GOT3 (cell line): ENCODE measurements around the gene CBX8.

Experiments used
- DNase-seq: peaks from one replicate; lab custom pipeline; 2025; ENCODE audit warnings: mixed read lengths; lab: John Stamatoyannopoulos, UW

The CBX8 gene

GRCh38 chr17:79835470-79835899 lies 38.6 kb upstream of the CBX8 start:
- DNase-seq: no peak

GRCh38 chr17:79834565-79835469 lies 37.9 kb upstream of the CBX8 start:
- DNase-seq: no peak

- DNase-seq: no peak
These were observed 37.1 kb upstream of the CBX8 start for GRCh38 chr17:79833744-79834564.

GRCh38 chr17:79833110-79833450 lies 36.2 kb upstream of the CBX8 start:
- no peak for DNase-seq

GRCh38 chr17:79832218-79833109 lies 35.6 kb upstream of the CBX8 start:
- no peak for DNase-seq

- no peak for DNase-seq
These were observed 34.7 kb upstream of the CBX8 start for GRCh38 chr17:79831265-79832217.

- DNase-seq: no peak
These were observed 33.9 kb upstream of the CBX8 start for GRCh38 chr17:79830763-79831264.

GRCh38 chr17:79830303-79830702 lies 33.4 kb upstream of the CBX8 start:
- no peak for DNase-seq

GRCh38 chr17:79829457-79829856 lies 32.6 kb upstream of the CBX8 start:
- no peak for DNase-seq

- no peak for DNase-seq
These were observed 32.1 kb upstream of the CBX8 start for GRCh38 chr17:79829004-79829403.

- no peak for DNase-seq
These were observed 30.1 kb upstream of the CBX8 start for GRCh38 chr17:79826841-79827578.

GRCh38 chr17:79826204-79826680 lies 29.4 kb upstream of the CBX8 start:
- no peak for DNase-seq

- DNase-seq: no peak
These were observed 28.7 kb upstream of the CBX8 start for GRCh38 chr17:79825580-79825921.

GRCh38 chr17:79824893-79825579 lies 28.2 kb upstream of the CBX8 start:
- no peak for DNase-seq

GRCh38 chr17:79824234-79824633 lies 27.4 kb upstream of the CBX8 start:
- DNase-seq: no peak

- DNase-seq: no peak
These were observed 25.8 kb upstream of the CBX8 start for GRCh38 chr17:79822583-79823124.

- DNase-seq: no peak
These were observed 24.6 kb upstream of the CBX8 start for GRCh38 chr17:79821331-79822095.

GRCh38 chr17:79820959-79821330 lies 24.1 kb upstream of the CBX8 start:
- no peak for DNase-seq
